ENCODE measurements around the gene ADGRB3.

DNA sequence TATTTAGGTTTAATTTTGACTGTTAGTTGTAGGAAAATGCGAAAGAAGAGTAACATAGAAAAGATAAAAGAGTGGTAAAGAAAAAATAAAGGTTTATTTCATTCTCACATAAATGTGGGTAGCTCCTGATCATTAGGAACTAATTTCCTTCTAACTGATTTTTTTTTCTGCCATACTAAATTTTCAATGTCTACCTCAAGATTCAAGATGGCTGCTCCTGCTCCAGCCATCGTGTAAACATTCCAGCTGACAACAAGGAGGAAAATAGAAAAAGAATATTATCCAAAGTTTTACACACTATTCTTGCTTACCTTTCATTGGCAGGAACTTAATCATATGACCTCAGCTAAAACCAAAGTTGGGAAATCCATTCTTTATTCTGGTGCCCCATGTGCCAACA is 673.5 kb downstream of the ADGRB3 start:
- no peak for TF ChIP-seq CTCF (IDR thresholded peaks at IDR 0.05)
- TF ChIP-seq EZH2 (IDR thresholded peaks at IDR 0.05) = no peak

Measured in neural progenitor cell (in vitro differentiated cells).